GM12864 (cell line): Measurements from ENCODE around the gene NOB1.

Experiments
- DNase-seq: peaks from one replicate; pipeline ENCODE4 v3.0.0-alpha.2; 2011; ENCODE audit warnings: low read depth
- H3K4me3 ChIP-seq: 2 replicates; pipeline ENCODE4 v1.5.1; 2011; ENCODE audit warnings: mild to moderate bottlenecking, low read depth, low read length, control low read depth
- CTCF ChIP-seq: IDR thresholded peaks from 2 replicates; pipeline ENCODE4 v1.5.1; 2011; ENCODE audit warnings: low read depth, mild to moderate bottlenecking, moderate library complexity, low read length, control low read depth, inconsistent platforms; ENCODE audit errors: missing control alignments

The NOB1 gene

DNA sequence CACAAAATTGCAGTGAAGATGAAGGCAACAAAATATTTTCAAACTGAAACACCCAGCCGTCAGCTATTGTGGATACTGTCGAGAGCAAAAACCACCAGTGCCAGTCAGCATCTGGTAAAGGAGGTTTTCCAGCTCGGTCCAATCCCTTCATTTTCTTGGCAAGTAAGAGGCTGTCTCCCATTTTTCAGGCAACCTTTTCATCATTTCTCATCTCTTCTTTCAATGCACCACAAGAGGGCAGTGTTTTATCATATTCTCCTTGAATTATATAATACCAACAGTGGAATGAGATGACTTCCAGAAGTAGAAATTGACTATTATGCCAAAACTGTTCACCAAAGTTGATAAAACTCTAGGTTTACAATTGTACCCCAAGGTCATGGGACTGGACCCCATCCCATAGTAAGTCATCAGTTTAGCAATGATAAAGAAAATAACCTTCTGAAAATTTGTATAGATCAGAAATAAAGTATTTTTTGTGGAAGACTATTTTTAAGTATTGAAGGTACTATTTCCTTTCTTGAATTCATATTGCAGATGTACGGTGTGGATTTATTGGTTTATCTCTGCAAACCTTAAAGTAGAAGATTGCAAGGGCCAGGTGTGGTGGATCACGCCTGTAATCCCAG lies 45.2 kb downstream of the NOB1 start:
- peak; percentile 13 for DNase-seq
- H3K4me3 ChIP-seq = no peak overlapping the region
- peak; percentile 51 for TF ChIP-seq CTCF

- DNase-seq = no peak
- H3K4me3 ChIP-seq = no peak overlapping the region
- TF ChIP-seq CTCF = no peak
Observed at GRCh38 chr16:69707920-69708683, 46.6 kb downstream of the NOB1 start.

GRCh38 chr16:69706975-69707340 lies 47.8 kb downstream of the NOB1 start:
- no peak for DNase-seq
- no peak overlapping the region for H3K4me3 ChIP-seq
- TF ChIP-seq CTCF = no peak

- no peak overlapping the region for H3K4me3 ChIP-seq
- no peak for TF ChIP-seq CTCF
- no peak for DNase-seq
Observed at GRCh38 chr16:69706256-69706974, 48.3 kb downstream of the NOB1 start.

GRCh38 chr16:69703638-69704037 lies 51.1 kb downstream of the NOB1 start:
- H3K4me3 ChIP-seq = no peak overlapping the region
- DNase-seq = no peak
- no peak for TF ChIP-seq CTCF

DNA sequence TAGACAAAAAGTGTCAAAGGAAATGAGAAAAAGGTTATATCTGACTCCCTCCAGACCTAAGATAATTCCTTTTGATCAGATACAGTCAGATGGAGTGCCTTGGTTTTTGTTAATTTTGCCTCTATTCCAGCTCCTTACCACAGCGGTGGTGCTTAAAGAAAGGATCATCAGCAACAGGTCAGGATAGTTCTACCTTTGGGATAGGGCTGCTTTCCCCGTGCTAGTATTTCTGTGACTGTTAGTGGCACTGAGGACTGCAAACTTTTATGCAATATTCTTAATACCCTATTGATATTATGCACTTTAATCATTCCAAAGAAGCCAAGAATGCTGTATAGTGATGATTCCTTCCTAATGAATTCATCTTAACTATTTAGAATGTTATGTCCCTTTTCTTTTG lies 52.9 kb downstream of the NOB1 start:
- no peak overlapping the region for H3K4me3 ChIP-seq
- TF ChIP-seq CTCF = no peak
- no peak for DNase-seq
